ENCODE results near the gene DNASE1L3.
"Not testable (repeated sequence)": the region's sequence is repeated elsewhere in the genome, so short reads cannot be mapped to it uniquely, and the experiment has no call there.

DNASE1L3 gene

DNA sequence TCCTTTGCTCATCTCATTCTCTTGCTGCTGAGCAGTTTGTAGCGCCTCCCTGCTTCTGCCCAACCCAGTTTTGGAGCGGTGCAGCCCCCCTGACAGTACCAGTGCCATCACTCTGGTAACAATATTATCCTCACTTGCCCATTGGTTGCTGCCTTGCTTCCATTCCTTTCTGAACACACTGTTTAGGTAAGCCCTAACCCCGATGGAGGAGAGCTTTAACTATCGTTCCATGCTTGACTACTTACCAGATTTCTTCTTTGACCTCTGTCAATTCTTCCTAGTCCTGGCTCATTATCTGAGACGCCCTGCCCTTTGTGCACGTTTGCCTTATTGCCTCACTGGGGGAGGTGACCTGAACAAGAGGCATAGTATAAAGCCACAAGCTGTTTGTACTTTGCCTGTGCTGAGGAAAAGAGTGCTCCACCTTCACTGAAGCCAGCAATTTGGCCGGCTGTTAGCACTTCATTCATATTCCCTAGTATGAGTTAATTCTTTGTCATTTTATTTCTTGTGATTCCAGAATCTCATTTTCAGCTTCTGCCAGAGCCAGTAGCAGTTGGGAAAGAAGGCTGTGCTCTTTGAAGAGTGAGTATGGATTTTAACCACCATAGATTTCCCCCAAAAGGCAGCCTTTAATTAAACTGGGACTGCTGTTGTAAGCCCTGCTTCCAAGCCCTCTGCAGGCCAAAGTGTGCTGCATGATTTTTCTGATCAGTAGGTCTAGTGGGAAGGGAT, 38.8 kb upstream of the DNASE1L3 start:
- Histone ChIP-seq H3K27me3 (ENCODE audit: insufficient read depth, low read depth) (no peaks in the 10 kb centered on the region), H3K36me3 (ENCODE audit: insufficient read depth) (no peaks in the 10 kb centered on the region), H3K79me2 (ENCODE audit: insufficient read depth, low read depth) (no peaks in the 10 kb centered on the region), H2AFZ (ENCODE audit: low read depth) (no peak overlapping the region), H3K4me1 (ENCODE audit: low read depth, poor library complexity, severe bottlenecking) (no peaks in the 10 kb centered on the region), H3K9ac (no peak overlapping the region), H4K20me1 (ENCODE audit: insufficient read depth) (no peaks in the 10 kb centered on the region), H3K4me3 (IDR thresholded peaks at IDR 0.05; ENCODE audit: insufficient read depth, low read depth, low read length) (no peak overlapping the region), H3K27ac (no peak overlapping the region), H3K4me2 (no peak overlapping the region)
- TF ChIP-seq, protein P1, sequence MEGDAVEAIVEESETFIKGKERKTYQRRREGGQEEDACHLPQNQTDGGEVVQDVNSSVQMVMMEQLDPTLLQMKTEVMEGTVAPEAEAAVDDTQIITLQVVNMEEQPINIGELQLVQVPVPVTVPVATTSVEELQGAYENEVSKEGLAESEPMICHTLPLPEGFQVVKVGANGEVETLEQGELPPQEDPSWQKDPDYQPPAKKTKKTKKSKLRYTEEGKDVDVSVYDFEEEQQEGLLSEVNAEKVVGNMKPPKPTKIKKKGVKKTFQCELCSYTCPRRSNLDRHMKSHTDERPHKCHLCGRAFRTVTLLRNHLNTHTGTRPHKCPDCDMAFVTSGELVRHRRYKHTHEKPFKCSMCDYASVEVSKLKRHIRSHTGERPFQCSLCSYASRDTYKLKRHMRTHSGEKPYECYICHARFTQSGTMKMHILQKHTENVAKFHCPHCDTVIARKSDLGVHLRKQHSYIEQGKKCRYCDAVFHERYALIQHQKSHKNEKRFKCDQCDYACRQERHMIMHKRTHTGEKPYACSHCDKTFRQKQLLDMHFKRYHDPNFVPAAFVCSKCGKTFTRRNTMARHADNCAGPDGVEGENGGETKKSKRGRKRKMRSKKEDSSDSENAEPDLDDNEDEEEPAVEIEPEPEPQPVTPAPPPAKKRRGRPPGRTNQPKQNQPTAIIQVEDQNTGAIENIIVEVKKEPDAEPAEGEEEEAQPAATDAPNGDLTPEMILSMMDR (conservative IDR thresholded peaks at IDR 0.05; ENCODE audit: low read depth, low read length), result no peak

DNA sequence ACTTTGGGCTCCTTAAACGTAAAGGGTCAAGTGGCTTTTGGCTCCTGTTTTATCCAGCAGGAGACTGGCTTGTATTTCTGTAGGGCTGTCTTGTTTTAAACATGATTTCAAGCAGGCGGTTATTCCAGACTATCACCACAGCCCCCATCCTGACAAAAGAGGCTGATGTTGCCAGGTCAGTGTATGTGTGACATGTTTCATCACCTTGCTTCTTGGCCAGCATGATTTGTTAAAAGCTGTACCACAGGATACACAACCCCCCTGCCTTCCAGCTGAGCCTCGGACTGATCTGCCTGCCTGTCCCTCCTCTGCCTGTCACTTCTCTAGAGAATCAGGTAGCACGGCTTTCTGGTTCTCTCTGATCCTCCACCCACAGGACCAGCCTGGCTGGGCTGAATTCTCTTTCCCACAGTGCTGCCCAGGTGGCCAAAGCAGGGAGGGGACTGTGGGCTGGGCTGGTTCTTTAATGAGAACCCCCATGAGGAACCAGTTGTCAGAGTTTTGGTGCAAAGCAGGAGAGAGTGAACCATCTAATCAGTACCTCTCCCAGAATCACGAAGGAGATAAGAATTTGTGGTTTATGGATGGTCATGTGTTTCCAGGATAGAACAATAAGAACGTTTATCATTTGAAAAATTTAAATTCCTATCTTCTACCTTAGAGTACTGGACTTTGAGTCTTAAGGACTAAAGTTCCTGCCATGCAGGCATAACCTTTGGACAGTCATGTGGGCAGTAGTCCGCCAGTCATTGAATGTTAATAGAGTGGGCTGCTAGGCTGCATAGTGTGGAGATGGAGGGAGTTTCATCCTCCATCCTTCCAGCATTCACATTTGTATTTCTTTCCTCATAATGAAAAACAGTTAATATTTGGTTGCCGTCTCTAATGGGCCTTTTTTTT, 35.6 kb upstream of the DNASE1L3 start:
- Histone ChIP-seq H3K36me3 (ENCODE audit: insufficient read depth) (no peaks in the 10 kb centered on the region), H3K4me2 (no peak overlapping the region), H3K9ac (no peak overlapping the region), H3K27me3 (ENCODE audit: insufficient read depth, low read depth) (no peaks in the 10 kb centered on the region), H3K4me1 (ENCODE audit: low read depth, poor library complexity, severe bottlenecking) (no peaks in the 10 kb centered on the region), H2AFZ (ENCODE audit: low read depth) (no peak overlapping the region), H3K79me2 (ENCODE audit: insufficient read depth, low read depth) (no peaks in the 10 kb centered on the region), H4K20me1 (ENCODE audit: insufficient read depth) (no peaks in the 10 kb centered on the region), H3K27ac (no peak overlapping the region), H3K4me3 (IDR thresholded peaks at IDR 0.05; ENCODE audit: insufficient read depth, low read depth, low read length) (no peak overlapping the region)
- TF ChIP-seq, protein P1 (conservative IDR thresholded peaks at IDR 0.05; ENCODE audit: low read depth, low read length), result no peak

DNA sequence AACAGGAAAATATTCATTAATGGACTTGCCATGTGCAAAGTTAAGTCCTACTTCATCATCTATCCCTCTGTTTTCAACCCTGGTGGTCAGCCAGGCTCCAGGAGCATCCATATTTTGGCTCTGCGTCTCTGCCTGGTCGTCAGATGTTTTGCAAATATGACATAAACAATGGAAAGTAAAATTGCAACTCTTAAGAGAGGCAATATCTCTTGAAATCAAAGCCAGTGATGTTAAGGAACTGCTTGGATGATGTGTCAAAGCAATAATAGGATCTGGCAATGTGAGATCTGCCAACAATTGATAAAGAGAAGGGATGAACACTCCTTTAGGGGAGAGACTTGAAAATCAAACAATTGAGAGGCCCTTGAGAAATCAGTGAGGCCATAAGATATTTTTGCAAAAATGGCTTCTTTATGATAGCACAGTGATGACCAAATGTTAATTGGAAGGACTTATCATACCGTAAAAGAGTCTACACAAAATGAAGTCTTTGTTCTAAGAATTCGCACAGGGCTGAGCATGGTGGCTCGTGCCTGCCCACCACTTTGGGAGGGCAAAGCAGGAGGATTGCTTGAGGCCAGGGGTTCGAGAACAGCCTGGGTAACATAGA, 33.3 kb upstream of the DNASE1L3 start:
- Histone ChIP-seq H3K79me2 (ENCODE audit: insufficient read depth, low read depth) (no peaks in the 10 kb centered on the region), H3K4me2 (no peak overlapping the region), H2AFZ (ENCODE audit: low read depth) (no peak overlapping the region), H4K20me1 (ENCODE audit: insufficient read depth) (no peaks in the 10 kb centered on the region), H3K9ac (no peak overlapping the region), H3K27ac (no peak overlapping the region), H3K36me3 (ENCODE audit: insufficient read depth) (no peaks in the 10 kb centered on the region), H3K4me1 (ENCODE audit: low read depth, poor library complexity, severe bottlenecking) (peaks cover 5% of the 10 kb centered on the region), H3K27me3 (ENCODE audit: insufficient read depth, low read depth) (no peaks in the 10 kb centered on the region), H3K4me3 (IDR thresholded peaks at IDR 0.05; ENCODE audit: insufficient read depth, low read depth, low read length) (no peak overlapping the region)
- TF ChIP-seq, protein P1 (conservative IDR thresholded peaks at IDR 0.05; ENCODE audit: low read depth, low read length), result no peak

DNA sequence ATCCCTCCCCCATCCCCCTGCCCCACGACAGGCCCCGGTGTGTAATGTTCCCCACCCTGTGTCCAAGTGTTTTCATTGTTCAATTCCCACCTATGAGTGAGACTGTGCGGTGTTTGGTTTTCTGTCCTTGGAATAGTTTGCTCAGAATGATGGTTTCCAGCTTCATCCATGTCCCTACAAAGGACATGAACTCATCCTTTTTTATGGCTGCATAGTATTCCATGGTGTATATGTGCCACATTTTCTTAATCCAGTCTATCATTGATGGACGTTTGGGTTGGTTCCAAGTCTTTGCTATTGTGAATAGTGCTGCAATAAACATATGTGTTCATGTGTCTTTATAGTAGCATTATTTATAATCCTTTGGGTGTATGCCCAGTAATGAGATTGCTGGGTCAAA, 32.1 kb upstream of the DNASE1L3 start:
- H4K20me1 ChIP-seq (ENCODE audit: insufficient read depth); H3K4me3 ChIP-seq (IDR thresholded peaks at IDR 0.05; ENCODE audit: insufficient read depth, low read depth, low read length); H3K27me3 ChIP-seq (ENCODE audit: insufficient read depth, low read depth); H3K4me1 ChIP-seq (ENCODE audit: low read depth, poor library complexity, severe bottlenecking); H3K9ac ChIP-seq; H3K79me2 ChIP-seq (ENCODE audit: insufficient read depth, low read depth); H3K4me2 ChIP-seq; H3K36me3 ChIP-seq (ENCODE audit: insufficient read depth); H2AFZ ChIP-seq (ENCODE audit: low read depth); H3K27ac ChIP-seq: not testable (repeated sequence)

Data from KMS-11 (cell line).